ENCODE results near the gene EPHB2.

The EPHB2 gene

GRCh38 chr1:22861764-22862440, 151.3 kb downstream of the EPHB2 start:
- TF ChIP-seq, protein P1, sequence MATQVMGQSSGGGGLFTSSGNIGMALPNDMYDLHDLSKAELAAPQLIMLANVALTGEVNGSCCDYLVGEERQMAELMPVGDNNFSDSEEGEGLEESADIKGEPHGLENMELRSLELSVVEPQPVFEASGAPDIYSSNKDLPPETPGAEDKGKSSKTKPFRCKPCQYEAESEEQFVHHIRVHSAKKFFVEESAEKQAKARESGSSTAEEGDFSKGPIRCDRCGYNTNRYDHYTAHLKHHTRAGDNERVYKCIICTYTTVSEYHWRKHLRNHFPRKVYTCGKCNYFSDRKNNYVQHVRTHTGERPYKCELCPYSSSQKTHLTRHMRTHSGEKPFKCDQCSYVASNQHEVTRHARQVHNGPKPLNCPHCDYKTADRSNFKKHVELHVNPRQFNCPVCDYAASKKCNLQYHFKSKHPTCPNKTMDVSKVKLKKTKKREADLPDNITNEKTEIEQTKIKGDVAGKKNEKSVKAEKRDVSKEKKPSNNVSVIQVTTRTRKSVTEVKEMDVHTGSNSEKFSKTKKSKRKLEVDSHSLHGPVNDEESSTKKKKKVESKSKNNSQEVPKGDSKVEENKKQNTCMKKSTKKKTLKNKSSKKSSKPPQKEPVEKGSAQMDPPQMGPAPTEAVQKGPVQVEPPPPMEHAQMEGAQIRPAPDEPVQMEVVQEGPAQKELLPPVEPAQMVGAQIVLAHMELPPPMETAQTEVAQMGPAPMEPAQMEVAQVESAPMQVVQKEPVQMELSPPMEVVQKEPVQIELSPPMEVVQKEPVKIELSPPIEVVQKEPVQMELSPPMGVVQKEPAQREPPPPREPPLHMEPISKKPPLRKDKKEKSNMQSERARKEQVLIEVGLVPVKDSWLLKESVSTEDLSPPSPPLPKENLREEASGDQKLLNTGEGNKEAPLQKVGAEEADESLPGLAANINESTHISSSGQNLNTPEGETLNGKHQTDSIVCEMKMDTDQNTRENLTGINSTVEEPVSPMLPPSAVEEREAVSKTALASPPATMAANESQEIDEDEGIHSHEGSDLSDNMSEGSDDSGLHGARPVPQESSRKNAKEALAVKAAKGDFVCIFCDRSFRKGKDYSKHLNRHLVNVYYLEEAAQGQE (IDR thresholded peaks at IDR 0.05; ENCODE audit: insufficient read depth in 1 of 2, low read depth in 2 of 2, low read length in 2 of 2) = no peak
- TF ChIP-seq FOXP2 (optimal IDR thresholded peaks at IDR 0.05; ENCODE audit: borderline replicate concordance, extremely low read depth, extremely low read length, insufficient read depth) (no peak), TAF1 (IDR thresholded peaks at IDR 0.05; ENCODE audit: borderline replicate concordance, insufficient read depth, low read length) (no peak), POLR2AphosphoS5 (IDR thresholded peaks at IDR 0.05; ENCODE audit: low read depth, low read length) (no peak), SIN3A (IDR thresholded peaks at IDR 0.05; ENCODE audit: borderline replicate concordance, insufficient read depth, low read length) (no peak)

DNA sequence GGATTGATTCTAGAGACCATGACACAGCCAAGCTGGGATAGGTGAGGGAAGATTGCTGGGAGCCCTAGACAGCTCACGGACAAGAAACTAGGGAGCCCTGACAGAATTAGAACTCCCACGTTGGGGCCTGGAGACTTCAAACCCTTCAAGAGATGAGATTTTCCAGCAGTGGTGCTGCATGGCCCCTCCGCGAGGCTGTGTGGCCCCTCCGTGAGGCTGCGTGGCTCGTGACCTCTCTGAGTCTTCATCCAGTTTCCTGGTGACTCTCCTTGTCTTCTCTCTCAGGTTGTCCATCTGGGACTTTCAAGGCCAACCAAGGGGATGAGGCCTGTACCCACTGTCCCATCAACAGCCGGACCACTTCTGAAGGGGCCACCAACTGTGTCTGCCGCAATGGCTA, 152.1 kb downstream of the EPHB2 start:
- TF ChIP-seq FOXP2 (optimal IDR thresholded peaks at IDR 0.05; ENCODE audit: borderline replicate concordance, extremely low read depth, extremely low read length, insufficient read depth) (no peak), TAF1 (IDR thresholded peaks at IDR 0.05; ENCODE audit: borderline replicate concordance, insufficient read depth, low read length) (no peak), SIN3A (IDR thresholded peaks at IDR 0.05; ENCODE audit: borderline replicate concordance, insufficient read depth, low read length) (no peak), POLR2AphosphoS5 (IDR thresholded peaks at IDR 0.05; ENCODE audit: low read depth, low read length) (no peak)
- TF ChIP-seq, protein P1 (IDR thresholded peaks at IDR 0.05; ENCODE audit: insufficient read depth in 1 of 2, low read depth in 2 of 2, low read length in 2 of 2) = no peak

- TF ChIP-seq POLR2AphosphoS5 (IDR thresholded peaks at IDR 0.05; ENCODE audit: low read depth, low read length) (no peak), SIN3A (IDR thresholded peaks at IDR 0.05; ENCODE audit: borderline replicate concordance, insufficient read depth, low read length) (no peak), TAF1 (IDR thresholded peaks at IDR 0.05; ENCODE audit: borderline replicate concordance, insufficient read depth, low read length) (no peak), FOXP2 (optimal IDR thresholded peaks at IDR 0.05; ENCODE audit: borderline replicate concordance, extremely low read depth, extremely low read length, insufficient read depth) (no peak)
- TF ChIP-seq, protein P1 (IDR thresholded peaks at IDR 0.05; ENCODE audit: insufficient read depth in 1 of 2, low read depth in 2 of 2, low read length in 2 of 2) = no peak
These were observed 153.1 kb downstream of the EPHB2 start for GRCh38 chr1:22863766-22864165.

- TF ChIP-seq, protein P1 (IDR thresholded peaks at IDR 0.05; ENCODE audit: insufficient read depth in 1 of 2, low read depth in 2 of 2, low read length in 2 of 2) = no peak
- TF ChIP-seq SIN3A (IDR thresholded peaks at IDR 0.05; ENCODE audit: borderline replicate concordance, insufficient read depth, low read length) = no peak
- TF ChIP-seq TAF1 (IDR thresholded peaks at IDR 0.05; ENCODE audit: borderline replicate concordance, insufficient read depth, low read length) = no peak
- TF ChIP-seq POLR2AphosphoS5 (IDR thresholded peaks at IDR 0.05; ENCODE audit: low read depth, low read length) = no peak
- TF ChIP-seq FOXP2 (optimal IDR thresholded peaks at IDR 0.05; ENCODE audit: borderline replicate concordance, extremely low read depth, extremely low read length, insufficient read depth) = no peak
These were observed 154.2 kb downstream of the EPHB2 start for GRCh38 chr1:22864886-22865285.

Data from PFSK-1 (cell line).